HG02588 (cell line): ENCODE measurements around the gene MIOX.

Experiments
- ATAC-seq: cut with Tn5 transposase; IDR thresholded peaks from one replicate; pipeline ENCODE4 v1.9.1; 2021; ENCODE audit warnings: mild to moderate bottlenecking, moderate library complexity; ENCODE audit not compliant: unreplicated experiment

MIOX gene

GRCh38 chr22:50488886-50489285, 2.2 kb downstream of the MIOX start:
- no peak for ATAC-seq

- ATAC-seq: no peak
Observed at GRCh38 chr22:50489363-50490243, 2.9 kb downstream of the MIOX start.

GRCh38 chr22:50490531-50491308, 4.1 kb downstream of the MIOX start:
- no peak for ATAC-seq

GRCh38 chr22:50497093-50497492, 10.4 kb downstream of the MIOX start:
- no peak for ATAC-seq

GRCh38 chr22:50498322-50498890, 11.7 kb downstream of the MIOX start:
- no peak for ATAC-seq

- no peak for ATAC-seq
Observed at GRCh38 chr22:50500452-50500851, 13.8 kb downstream of the MIOX start.

GRCh38 chr22:50502096-50502495, 15.4 kb downstream of the MIOX start:
- ATAC-seq: no peak

- ATAC-seq: no peak
Observed at GRCh38 chr22:50502628-50503474, 16.2 kb downstream of the MIOX start.

GRCh38 chr22:50503475-50504145, 17.0 kb downstream of the MIOX start:
- no peak for ATAC-seq

- no peak for ATAC-seq
Observed at GRCh38 chr22:50504369-50505211, 17.9 kb downstream of the MIOX start.

- no peak for ATAC-seq
Observed at GRCh38 chr22:50505276-50505775, 18.7 kb downstream of the MIOX start.

GRCh38 chr22:50505776-50506610, 19.3 kb downstream of the MIOX start:
- ATAC-seq: no peak

GRCh38 chr22:50506611-50507420, 20.2 kb downstream of the MIOX start:
- ATAC-seq: peak; percentile 5

- peak; percentile 47 for ATAC-seq
Observed at GRCh38 chr22:50507421-50507990, 20.8 kb downstream of the MIOX start, which contains the start of gene LMF2. LMF2 (minus strand) TSS chr22:50507702; CDS start chr22:50507675, 27 bp downstream.

- ATAC-seq: peak; percentile 64
Observed at GRCh38 chr22:50507991-50508884, 21.6 kb downstream of the MIOX start, which contains the start of gene NCAPH2. NCAPH2 (plus strand) TSS chr22:50508224; CDS start chr22:50508338, 114 bp downstream.

- no peak for ATAC-seq
Observed at GRCh38 chr22:50508897-50509296, 22.2 kb downstream of the MIOX start.
